DOHH2 (cell line): ENCODE data around the gene PLPPR3.

Experiments used
- CTCF ChIP-seq: fragments of 200-600 bp; sonication (generic); IDR thresholded peaks from one replicate; pipeline ENCODE4 v1.5.1; 2014; ENCODE audit warnings: antibody characterized with exemption, mild to moderate bottlenecking, low read depth, low read length; ENCODE audit not compliant: poor library complexity, severe bottlenecking
- EZH2phosphoT487 ChIP-seq: fragments of 200-600 bp; sonication (generic); IDR thresholded peaks from 2 replicates; pipeline ENCODE4 v1.6.1; 2017; ENCODE audit warnings: borderline replicate concordance, mild to moderate bottlenecking, antibody characterized with exemption, low read length, moderate library complexity, mixed read lengths

- TF ChIP-seq CTCF (no peak), EZH2phosphoT487 (no peak)
Measured at GRCh38 chr19:821231-821824, 427 bp downstream of the PLPPR3 start.
